Keratinocyte (primary cell): ENCODE results near the gene OVOL2. TPM values are rescaled to one million over a fixed set of nuclear protein-coding genes. Genes with fewer than 3 reads are reported as not detected.

ENCODE experiments used
- DNase-seq: peaks from one replicate; pipeline ENCODE4 v3.0.0-alpha.2; 2011; ENCODE audit warnings: low read depth, missing footprints, low spot score
- FAIRE-seq: peaks from 2 replicates; lab custom pipeline; 2011; peaks lifted over from hg19 to GRCh38; lab: Jason Lieb, UNC
- H2AFZ ChIP-seq: 2 replicates; pipeline ENCODE4 v1.6.0; 2012; ENCODE audit warnings: low read length, control low read depth, inconsistent platforms; ENCODE audit not compliant: control insufficient read depth
- H3K27ac ChIP-seq: 2 replicates; pipeline ENCODE4 v1.5.1; 2011; ENCODE audit warnings: low read length; ENCODE audit not compliant: control insufficient read depth, insufficient read depth
- H3K27me3 ChIP-seq: 3 replicates; pipeline ENCODE4 v1.6.0; 2011; ENCODE audit warnings: low read length; ENCODE audit not compliant: control insufficient read depth, insufficient read depth; ENCODE audit errors: extremely low read depth
- H3K36me3 ChIP-seq, 2 experiments: 2 replicates in 1 of 2; 3 replicates in 1 of 2; pipeline ENCODE4 v1.5.1; 2011; ENCODE audit warnings: low read length in 2 of 2, mild to moderate bottlenecking in 1 of 2; ENCODE audit not compliant: control insufficient read depth in 2 of 2, insufficient read depth in 2 of 2; ENCODE audit errors: extremely low read depth in 1 of 2
- H3K4me1 ChIP-seq: 3 replicates; pipeline ENCODE4 v1.5.1; 2011; ENCODE audit warnings: low read length; ENCODE audit not compliant: control insufficient read depth, insufficient read depth; ENCODE audit errors: extremely low read depth
- H3K4me2 ChIP-seq: 3 replicates; pipeline ENCODE4 v1.6.0; 2011; ENCODE audit warnings: low read depth, low read length; ENCODE audit not compliant: control insufficient read depth, insufficient read depth; ENCODE audit errors: extremely low read depth
- H3K4me3 ChIP-seq, 3 experiments: fragments of 200-600 bp in 1 of 3; sonication (generic) in 1 of 3; 2 replicates in 2 of 3; 3 replicates in 1 of 3; pipeline ENCODE4 v1.5.1; 2011 to 2016; ENCODE audit warnings: low read length in 3 of 3, mild to moderate bottlenecking in 3 of 3, control low read depth in 2 of 3, inconsistent platforms in 1 of 3, low read depth in 1 of 3, mixed read lengths in 1 of 3, mixed run types in 1 of 3, moderate library complexity in 1 of 3; ENCODE audit not compliant: control insufficient read depth in 2 of 3, insufficient read depth in 2 of 3; ENCODE audit errors: extremely low read depth in 1 of 3
- H3K79me2 ChIP-seq: 2 replicates; pipeline ENCODE4 v1.6.0; 2012; ENCODE audit warnings: low read length; ENCODE audit not compliant: control insufficient read depth, insufficient read depth
- H3K9ac ChIP-seq: 3 replicates; pipeline ENCODE4 v1.6.0; 2011; ENCODE audit warnings: low read length; ENCODE audit not compliant: control insufficient read depth, insufficient read depth; ENCODE audit errors: extremely low read depth
- H3K9me1 ChIP-seq: 3 replicates; pipeline ENCODE4 v1.6.0; 2011; ENCODE audit warnings: low read length; ENCODE audit not compliant: control insufficient read depth, insufficient read depth; ENCODE audit errors: extremely low read depth
- H3K9me3 ChIP-seq: 2 replicates; pipeline ENCODE4 v1.5.1; 2012; ENCODE audit warnings: low read depth, low read length; ENCODE audit not compliant: control insufficient read depth
- H4K20me1 ChIP-seq: 3 replicates; pipeline ENCODE4 v1.6.0; 2011; ENCODE audit warnings: low read length; ENCODE audit not compliant: control insufficient read depth, insufficient read depth; ENCODE audit errors: extremely low read depth
- EZH2 ChIP-seq: IDR thresholded peaks from one replicate; pipeline ENCODE4 v1.6.1; 2012; ENCODE audit warnings: inconsistent platforms, mild to moderate bottlenecking, low read length, moderate library complexity
- dilution Hi-C: fragments of 300-500 bp; cut with MboI; formaldehyde crosslinking; loops from one replicate; pipeline ENCODE4 v1.7.0; 2020; ENCODE audit warnings: low sequenced_read_pairs; ENCODE audit not compliant: extremely low pct_ligation_motif_present
- polyA plus RNA-seq, 5 experiments: library from polyadenylated mRNA; depleted of rRNA in 3 of 5; stranded (reverse) in 3 of 5; stranded (forward) in 1 of 5; unstranded in 1 of 5; fragments of >200 nt; gene quantifications; 1 replicate in 1 of 5; 2 replicates in 3 of 5; 3 replicates in 1 of 5; pipeline versions ENCODE4 v1.2.1 to v1.2.3, GENCODE V29; 2011 to 2012; ENCODE audit warnings: missing spikeins in 2 of 5, low read depth in 1 of 5, low replicate concordance in 1 of 5
- TF ChIP-seq, protein P1 (sequence below), 3 experiments: IDR thresholded peaks in 1 of 3; conservative IDR thresholded peaks in 1 of 3; optimal IDR thresholded peaks in 1 of 3; 2 replicates in 2 of 3; 3 replicates in 1 of 3; pipeline versions ENCODE3 to v1.5.1; 2011; ENCODE audit warnings: low read length in 3 of 3, mild to moderate bottlenecking in 3 of 3, moderate library complexity in 2 of 3, control low read depth in 1 of 3, inconsistent platforms in 1 of 3; ENCODE audit not compliant: insufficient read depth in 2 of 3; ENCODE audit errors: extremely low read depth in 1 of 3

Gene OVOL2
- polyA plus RNA-seq, 1 donor (not counting 4 experiments of a cell fraction or from before 2014, with no cell fraction given), result 4.3 TPM

DNA sequence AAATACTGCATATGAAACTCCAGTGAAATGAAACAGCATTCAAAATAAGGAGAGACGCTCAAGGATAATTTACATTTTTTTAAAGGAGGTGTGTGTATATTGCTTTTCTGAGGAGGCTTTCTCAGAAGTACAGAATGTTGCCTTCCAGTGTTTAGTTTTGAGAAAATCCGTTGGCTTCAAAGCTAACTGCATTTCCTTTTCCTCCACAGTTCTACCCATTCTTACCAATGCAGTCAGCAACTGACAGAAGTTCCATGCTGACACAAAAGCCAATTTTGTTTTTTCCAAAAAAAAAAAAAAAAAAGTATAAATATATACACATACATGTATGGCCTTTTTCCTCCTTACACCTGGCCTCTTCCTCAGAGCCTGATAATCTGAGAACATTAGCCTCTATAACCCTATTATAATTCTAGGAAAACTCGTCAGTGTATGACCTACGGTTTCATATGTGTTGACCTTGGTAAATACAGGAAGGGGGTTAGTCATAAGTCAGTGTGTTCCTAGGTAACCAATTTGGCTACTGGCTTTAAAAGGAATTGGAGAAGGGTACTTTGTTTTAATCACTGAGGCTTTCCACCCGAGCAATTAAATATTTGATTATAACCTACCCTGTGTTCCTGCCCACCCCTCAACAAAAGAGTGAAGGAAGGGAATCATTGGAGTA is 64.7 kb downstream of the OVOL2 start:
- H3K9ac ChIP-seq, result no peak overlapping the region
- no peaks in the 10 kb centered on the region for H3K79me2 ChIP-seq
- no peaks in the 10 kb centered on the region for H3K9me3 ChIP-seq
- no peak for FAIRE-seq
- peaks cover 7% of the 10 kb centered on the region for H3K4me1 ChIP-seq
- no peak overlapping the region for H2AFZ ChIP-seq
- H3K27me3 ChIP-seq, result no peaks in the 10 kb centered on the region
- TF ChIP-seq EZH2, result no peak
- TF ChIP-seq, protein P1, sequence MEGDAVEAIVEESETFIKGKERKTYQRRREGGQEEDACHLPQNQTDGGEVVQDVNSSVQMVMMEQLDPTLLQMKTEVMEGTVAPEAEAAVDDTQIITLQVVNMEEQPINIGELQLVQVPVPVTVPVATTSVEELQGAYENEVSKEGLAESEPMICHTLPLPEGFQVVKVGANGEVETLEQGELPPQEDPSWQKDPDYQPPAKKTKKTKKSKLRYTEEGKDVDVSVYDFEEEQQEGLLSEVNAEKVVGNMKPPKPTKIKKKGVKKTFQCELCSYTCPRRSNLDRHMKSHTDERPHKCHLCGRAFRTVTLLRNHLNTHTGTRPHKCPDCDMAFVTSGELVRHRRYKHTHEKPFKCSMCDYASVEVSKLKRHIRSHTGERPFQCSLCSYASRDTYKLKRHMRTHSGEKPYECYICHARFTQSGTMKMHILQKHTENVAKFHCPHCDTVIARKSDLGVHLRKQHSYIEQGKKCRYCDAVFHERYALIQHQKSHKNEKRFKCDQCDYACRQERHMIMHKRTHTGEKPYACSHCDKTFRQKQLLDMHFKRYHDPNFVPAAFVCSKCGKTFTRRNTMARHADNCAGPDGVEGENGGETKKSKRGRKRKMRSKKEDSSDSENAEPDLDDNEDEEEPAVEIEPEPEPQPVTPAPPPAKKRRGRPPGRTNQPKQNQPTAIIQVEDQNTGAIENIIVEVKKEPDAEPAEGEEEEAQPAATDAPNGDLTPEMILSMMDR (optimal IDR thresholded peaks at IDR 0.05 in 1 of 3, IDR thresholded peaks at IDR 0.05 in 1 of 3, conservative IDR thresholded peaks at IDR 0.05 in 1 of 3; ENCODE audit: extremely low read depth in 1 of 3, insufficient read depth in 2 of 3, low read length in 3 of 3), result no peak
- H3K9me1 ChIP-seq, result no peaks in the 10 kb centered on the region
- no peaks in the 10 kb centered on the region for H4K20me1 ChIP-seq
- peaks cover 6 to 8% of the 10 kb centered on the region in 2 experiments for H3K36me3 ChIP-seq
- dilution Hi-C loops, result no loop called here
- no peak for DNase-seq
- H3K4me2 ChIP-seq, result no peak overlapping the region
- H3K27ac ChIP-seq, result no peak overlapping the region
- H3K4me3 ChIP-seq, result no peak overlapping the region

- no peaks in the 10 kb centered on the region for H4K20me1 ChIP-seq
- H3K9me3 ChIP-seq, result no peaks in the 10 kb centered on the region
- FAIRE-seq (no peak), DNase-seq (no peak)
- no peak overlapping the region for H3K4me3 ChIP-seq
- no peaks in the 10 kb centered on the region for H3K9me1 ChIP-seq
- H3K4me1 ChIP-seq, result peaks cover 7% of the 10 kb centered on the region
- TF ChIP-seq, protein P1 (optimal IDR thresholded peaks at IDR 0.05 in 1 of 3, IDR thresholded peaks at IDR 0.05 in 1 of 3, conservative IDR thresholded peaks at IDR 0.05 in 1 of 3; ENCODE audit: extremely low read depth in 1 of 3, insufficient read depth in 2 of 3, low read length in 3 of 3), result no peak
- TF ChIP-seq EZH2, result no peak
- H3K79me2 ChIP-seq, result no peaks in the 10 kb centered on the region
- no peak overlapping the region for H2AFZ ChIP-seq
- no peak overlapping the region for H3K27ac ChIP-seq
- H3K9ac ChIP-seq, result no peak overlapping the region
- no peaks in the 10 kb centered on the region for H3K27me3 ChIP-seq
- H3K4me2 ChIP-seq, result no peak overlapping the region
- peaks cover 6 to 8% of the 10 kb centered on the region in 2 experiments for H3K36me3 ChIP-seq
- dilution Hi-C loops, result no loop called here
These were observed 65.5 kb downstream of the OVOL2 start for GRCh38 chr20:17992224-17992637.
